Measurements from ENCODE around the gene OPRM1. TPM values are rescaled to one million over a fixed set of nuclear protein-coding genes. Genes with fewer than 3 reads are reported as not detected.

Gene OPRM1
- total and polyA plus RNA-seq, 2 donors (not counting 1 experiment from before 2014, with no cell fraction given), result not detected

- H2AFZ ChIP-seq (ENCODE audit: insufficient read depth, low read depth, low read length, poor library complexity, severe bottlenecking), result no peak overlapping the region
- H3K27me3 ChIP-seq (replicated peaks in 1 of 4; ENCODE audit: control extremely low read depth in 1 of 4, control insufficient read depth in 3 of 4, insufficient read depth in 4 of 4, low read length in 3 of 4), result no peaks in the 10 kb centered on the region
- no peak for DNase-seq
- H3K4me1 ChIP-seq (ENCODE audit: control insufficient read depth in 2 of 2, insufficient read depth in 2 of 2, low read length in 2 of 2), result peaks cover 14 to 19% of the 10 kb centered on the region in 2 donors
- H4K20me1 ChIP-seq (ENCODE audit: control insufficient read depth, insufficient read depth, low read length, poor library complexity, severe bottlenecking), result no peaks in the 10 kb centered on the region
- POLR2A ChIA-PET, result no interaction called here
- ATAC-seq (ENCODE audit: low read depth), result no peak
- no peak overlapping the region for H3K27ac ChIP-seq (ENCODE audit: low read length in 2 of 2)
- peaks cover 2% of the 10 kb centered on the region for H3K27me3 Mint-ChIP-seq
- H3K4me1 Mint-ChIP-seq, result peaks cover 18% of the 10 kb centered on the region
- intact Hi-C loops (cut with micrococcal nuclease), result no loop called here
- TF ChIP-seq EZH2 (IDR thresholded peaks at IDR 0.05; ENCODE audit: borderline replicate concordance, insufficient read depth, low read depth, low read length, poor library complexity, severe bottlenecking), result no peak
- TF ChIP-seq CTCF (IDR thresholded peaks at IDR 0.05), result no peak
- H3K4me3 Mint-ChIP-seq, result no peak overlapping the region
- no peak overlapping the region for H3K4me3 ChIP-seq (ENCODE audit: control extremely low read depth in 1 of 5, extremely low read depth in 1 of 5, insufficient read depth in 1 of 5, low read depth in 2 of 5, low read length in 4 of 5)
- no peaks in the 10 kb centered on the region for H3K36me3 ChIP-seq (replicated peaks in 1 of 2; ENCODE audit: control extremely low read depth in 1 of 2, control insufficient read depth in 1 of 2, extremely low read depth in 1 of 2, insufficient read depth in 2 of 2, low read length in 1 of 2)
- H3K79me2 ChIP-seq (ENCODE audit: control insufficient read depth, insufficient read depth, low read length), result no peaks in the 10 kb centered on the region
- 90% methylated on average over 3 of the region's 3 CpGs for WGBS (ENCODE audit: insufficient coverage)
- H3K27ac Mint-ChIP-seq, result no peak overlapping the region
- H3K9me3 ChIP-seq (ENCODE audit: control extremely low read depth in 1 of 3, control insufficient read depth in 2 of 3, insufficient read depth in 1 of 3, low read length in 2 of 3), result peaks cover 0 to 8% (median 6%) of the 10 kb centered on the region in 3 donors
- peaks cover 10% of the 10 kb centered on the region for H3K9me3 Mint-ChIP-seq (ENCODE audit: insufficient read depth)
- no peak overlapping the region for H3K4me2 ChIP-seq (replicated peaks; ENCODE audit: low read depth, low read length, poor library complexity, severe bottlenecking)
- no peak overlapping the region for H3K9ac ChIP-seq (ENCODE audit: low read length)
- CTCF ChIA-PET, result no interaction called here
Measured at GRCh38 chr6:154252678-154253077, 213.6 kb downstream of the OPRM1 start.

- intact Hi-C loops (cut with micrococcal nuclease), result no loop called here
- 7% methylated on average over 1 of the region's 1 CpG for WGBS (ENCODE audit: insufficient coverage)
- Histone ChIP-seq H3K79me2 (ENCODE audit: control insufficient read depth, insufficient read depth, low read length) (no peaks in the 10 kb centered on the region), H3K9ac (ENCODE audit: low read length) (no peak overlapping the region), H3K27me3 (replicated peaks in 1 of 4; ENCODE audit: control extremely low read depth in 1 of 4, control insufficient read depth in 3 of 4, insufficient read depth in 4 of 4, low read length in 3 of 4) (no peaks in the 10 kb centered on the region), H3K27ac (ENCODE audit: low read length in 2 of 2) (no peak overlapping the region), H3K36me3 (replicated peaks in 1 of 2; ENCODE audit: control extremely low read depth in 1 of 2, control insufficient read depth in 1 of 2, extremely low read depth in 1 of 2, insufficient read depth in 2 of 2, low read length in 1 of 2) (no peaks in the 10 kb centered on the region), H3K4me2 (replicated peaks; ENCODE audit: low read depth, low read length, poor library complexity, severe bottlenecking) (no peak overlapping the region), H4K20me1 (ENCODE audit: control insufficient read depth, insufficient read depth, low read length, poor library complexity, severe bottlenecking) (no peaks in the 10 kb centered on the region), H2AFZ (ENCODE audit: insufficient read depth, low read depth, low read length, poor library complexity, severe bottlenecking) (no peak overlapping the region), H3K9me3 (ENCODE audit: control extremely low read depth in 1 of 3, control insufficient read depth in 2 of 3, insufficient read depth in 1 of 3, low read length in 2 of 3) (peaks cover 0 to 8% (median 6%) of the 10 kb centered on the region in 3 donors), H3K4me1 (ENCODE audit: control insufficient read depth in 2 of 2, insufficient read depth in 2 of 2, low read length in 2 of 2) (peaks cover 20 to 25% of the 10 kb centered on the region in 2 donors), H3K4me3 (ENCODE audit: control extremely low read depth in 1 of 5, extremely low read depth in 1 of 5, insufficient read depth in 1 of 5, low read depth in 2 of 5, low read length in 4 of 5) (no peak overlapping the region)
- no peak for TF ChIP-seq CTCF (IDR thresholded peaks at IDR 0.05)
- TF ChIP-seq EZH2 (IDR thresholded peaks at IDR 0.05; ENCODE audit: borderline replicate concordance, insufficient read depth, low read depth, low read length, poor library complexity, severe bottlenecking), result no peak
- Mint-ChIP-seq H3K27me3 (peaks cover 5% of the 10 kb centered on the region), H3K4me1 (peaks cover 21% of the 10 kb centered on the region), H3K4me3 (no peak overlapping the region), H3K9me3 (ENCODE audit: insufficient read depth) (peaks cover 10% of the 10 kb centered on the region), H3K27ac (no peak overlapping the region)
- ChIA-PET CTCF (no interaction called here), POLR2A (no interaction called here)
- DNase-seq (no peak), ATAC-seq (ENCODE audit: low read depth) (no peak)
Measured at GRCh38 chr6:154257067-154257466, 218.0 kb downstream of the OPRM1 start.
